ENCODE data around the gene RETREG3.
A peak's percentile ranks its signal among the peaks of the same experiment; 100 is the strongest.

The RETREG3 gene

DNA sequence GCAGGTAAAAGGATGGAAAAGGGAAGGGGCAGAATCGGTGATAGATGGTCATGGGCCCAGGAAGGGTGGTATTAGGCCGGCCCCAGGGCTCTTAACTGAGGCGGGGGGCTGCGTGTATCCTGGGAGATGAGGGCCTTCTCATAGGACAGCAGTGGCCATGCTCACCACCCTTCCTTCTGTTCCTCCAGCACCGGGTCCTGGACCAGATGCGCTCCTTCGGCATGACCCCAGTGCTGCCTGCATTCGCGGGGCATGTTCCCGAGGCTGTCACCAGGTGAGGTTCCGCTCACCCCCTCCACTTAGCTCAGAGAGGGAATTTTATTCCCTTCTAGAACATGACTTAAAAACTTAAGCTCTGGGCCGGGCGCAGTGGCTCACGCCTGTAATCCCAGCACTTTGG is 70.7 kb downstream of the RETREG3 start:
- H3K14ac ChIP-seq (ENCODE audit: low read length in 2 of 2) = no peak overlapping the region
- 98% methylated on average over 14 of the region's 14 CpGs for WGBS
- H3K18ac ChIP-seq (ENCODE audit: low read depth in 1 of 2, low read length in 2 of 2) = no peak overlapping the region
- peaks cover 19% of the 10 kb centered on the region for H3K4me1 ChIP-seq (ENCODE audit: control insufficient read depth, insufficient read depth, low read depth, low read length)
- H2BK15ac ChIP-seq (ENCODE audit: low read depth, poor library complexity, severe bottlenecking) = no peak overlapping the region
- no peak overlapping the region for H2BK5ac ChIP-seq (ENCODE audit: low read depth, low read length, poor library complexity, severe bottlenecking)
- no peak overlapping the region for H3K4me2 ChIP-seq (ENCODE audit: low read length, poor library complexity, severe bottlenecking)
- H2BK120ac ChIP-seq (ENCODE audit: low read depth, low read length) = no peak overlapping the region
- H3K23ac ChIP-seq (ENCODE audit: low read length in 2 of 2) = no peak overlapping the region
- H3K4ac ChIP-seq (ENCODE audit: low read depth in 1 of 2, low read length in 2 of 2) = no peak overlapping the region
- no peaks in the 10 kb centered on the region for H3K27me3 ChIP-seq (ENCODE audit: control insufficient read depth in 1 of 2, insufficient read depth in 1 of 2, low read length in 2 of 2)
- no peak overlapping the region for H3K27ac ChIP-seq (ENCODE audit: low read length, poor library complexity, severe bottlenecking)
- H2AFZ ChIP-seq (ENCODE audit: low read depth, low read length) = no peak overlapping the region
- no peak overlapping the region for H4K8ac ChIP-seq (ENCODE audit: low read length)
- H3K9me3 ChIP-seq (ENCODE audit: control insufficient read depth, low read length) = no peaks in the 10 kb centered on the region
- DNase-seq = no peak
- no peak overlapping the region for H3K9ac ChIP-seq (ENCODE audit: low read length)
- no peak overlapping the region for H3K4me3 ChIP-seq (ENCODE audit: insufficient read depth in 1 of 2, low read depth in 1 of 2, low read length in 2 of 2)
- H2AK5ac ChIP-seq (ENCODE audit: low read length, severe bottlenecking) = no peak overlapping the region
- no peak overlapping the region for H4K91ac ChIP-seq (ENCODE audit: low read length)
- H3K79me1 ChIP-seq (replicated peaks; ENCODE audit: low read length, poor library complexity, severe bottlenecking) = peaks cover 18% of the 10 kb centered on the region
- peaks cover 48 to 52% of the 10 kb centered on the region in 2 experiments for H3K36me3 ChIP-seq (ENCODE audit: control insufficient read depth in 1 of 2, insufficient read depth in 2 of 2, low read depth in 1 of 2, low read length in 2 of 2)
- H2BK12ac ChIP-seq (ENCODE audit: low read length in 2 of 2) = no peak overlapping the region

DNA sequence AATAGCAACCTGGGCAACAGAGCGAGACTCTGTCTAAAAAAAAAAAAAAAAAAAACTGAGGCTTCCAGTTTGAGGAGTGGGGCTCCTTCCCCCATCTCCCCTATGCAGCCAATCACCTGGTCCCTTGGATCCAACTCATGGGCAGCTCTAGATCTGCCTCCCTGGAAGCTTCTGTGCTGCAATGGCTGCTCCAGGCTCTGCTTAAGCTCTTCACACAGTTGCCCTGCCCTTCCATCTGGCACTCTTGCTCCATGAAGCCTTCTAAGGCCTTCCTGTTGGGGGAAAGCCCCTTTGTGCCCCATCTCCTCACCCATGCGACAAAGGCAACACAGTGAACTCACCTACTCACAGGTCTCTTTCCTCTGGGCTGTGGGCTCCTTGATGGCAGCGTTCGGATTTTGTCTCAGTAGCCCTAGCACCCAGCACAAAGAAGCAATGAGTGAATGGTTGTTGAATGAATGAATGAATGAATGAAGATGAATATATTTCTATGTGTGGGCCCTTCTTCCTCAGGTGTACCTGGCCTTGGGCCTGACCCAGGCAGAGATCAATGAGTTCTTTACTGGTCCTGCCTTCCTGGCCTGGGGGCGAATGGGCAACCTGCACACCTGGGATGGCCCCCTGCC is 71.2 kb downstream of the RETREG3 start:
- H2BK12ac ChIP-seq (ENCODE audit: low read length in 2 of 2) = no peak overlapping the region
- H3K27ac ChIP-seq (ENCODE audit: low read length, poor library complexity, severe bottlenecking) = no peak overlapping the region
- H3K27me3 ChIP-seq (ENCODE audit: control insufficient read depth in 1 of 2, insufficient read depth in 1 of 2, low read length in 2 of 2) = no peaks in the 10 kb centered on the region
- H3K14ac ChIP-seq (ENCODE audit: low read length in 2 of 2) = no peak overlapping the region
- H3K9me3 ChIP-seq (ENCODE audit: control insufficient read depth, low read length) = no peaks in the 10 kb centered on the region
- no peak overlapping the region for H3K4ac ChIP-seq (ENCODE audit: low read depth in 1 of 2, low read length in 2 of 2)
- no peak overlapping the region for H4K91ac ChIP-seq (ENCODE audit: low read length)
- H2BK5ac ChIP-seq (ENCODE audit: low read depth, low read length, poor library complexity, severe bottlenecking) = no peak overlapping the region
- H4K8ac ChIP-seq (ENCODE audit: low read length) = no peak overlapping the region
- peaks cover 19% of the 10 kb centered on the region for H3K4me1 ChIP-seq (ENCODE audit: control insufficient read depth, insufficient read depth, low read depth, low read length)
- no peak overlapping the region for H3K18ac ChIP-seq (ENCODE audit: low read depth in 1 of 2, low read length in 2 of 2)
- peak overlapping the region in 1 of 2 experiments; percentile 37 for H3K4me3 ChIP-seq (ENCODE audit: insufficient read depth in 1 of 2, low read depth in 1 of 2, low read length in 2 of 2)
- H3K9ac ChIP-seq (ENCODE audit: low read length) = no peak overlapping the region
- H3K36me3 ChIP-seq (ENCODE audit: control insufficient read depth in 1 of 2, insufficient read depth in 2 of 2, low read depth in 1 of 2, low read length in 2 of 2) = peaks cover 42 to 47% of the 10 kb centered on the region in 2 experiments
- peaks cover 14% of the 10 kb centered on the region for H3K79me1 ChIP-seq (replicated peaks; ENCODE audit: low read length, poor library complexity, severe bottlenecking)
- H2BK15ac ChIP-seq (ENCODE audit: low read depth, poor library complexity, severe bottlenecking) = no peak overlapping the region
- no peak overlapping the region for H2AFZ ChIP-seq (ENCODE audit: low read depth, low read length)
- no peak for DNase-seq
- WGBS = 98% methylated on average over 5 of the region's 5 CpGs
- H3K23ac ChIP-seq (ENCODE audit: low read length in 2 of 2) = no peak overlapping the region
- no peak overlapping the region for H2BK120ac ChIP-seq (ENCODE audit: low read depth, low read length)
- H2AK5ac ChIP-seq (ENCODE audit: low read length, severe bottlenecking) = no peak overlapping the region
- no peak overlapping the region for H3K4me2 ChIP-seq (ENCODE audit: low read length, poor library complexity, severe bottlenecking)

DNA sequence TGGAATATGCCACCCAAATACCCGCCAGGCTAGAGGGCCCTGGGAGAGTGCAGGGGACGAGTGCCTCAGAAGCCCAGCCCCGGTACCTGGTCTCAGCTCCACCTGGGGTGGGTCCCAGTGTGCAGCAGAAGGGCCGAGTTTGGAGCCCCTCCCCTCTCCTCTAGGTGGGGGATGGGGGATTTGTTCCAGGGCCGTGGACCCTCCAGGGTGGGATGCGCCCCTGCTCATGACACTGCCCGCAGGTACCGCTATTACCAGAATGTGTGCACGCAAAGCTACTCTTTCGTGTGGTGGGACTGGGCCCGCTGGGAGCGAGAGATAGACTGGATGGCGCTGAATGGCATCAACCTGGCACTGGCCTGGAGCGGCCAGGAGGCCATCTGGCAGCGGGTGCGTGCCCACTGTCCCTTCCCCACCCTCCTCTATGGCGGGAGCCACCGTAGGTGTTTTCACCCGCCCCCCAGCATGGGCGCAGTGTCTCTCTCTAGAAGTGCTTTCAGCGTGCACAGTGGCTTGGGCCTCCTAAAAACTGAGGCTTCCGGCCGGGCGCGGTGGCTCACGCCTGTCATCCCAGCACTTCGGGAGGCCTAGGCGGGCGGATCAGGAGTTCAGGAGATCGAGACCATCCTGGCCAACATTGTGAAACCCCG is 71.9 kb downstream of the RETREG3 start:
- peaks cover 13% of the 10 kb centered on the region for H3K79me1 ChIP-seq (replicated peaks; ENCODE audit: low read length, poor library complexity, severe bottlenecking)
- H4K91ac ChIP-seq (ENCODE audit: low read length) = peak overlapping the region; percentile 100
- H3K9ac ChIP-seq (ENCODE audit: low read length) = peak overlapping the region; percentile 92
- no peak overlapping the region for H2AFZ ChIP-seq (ENCODE audit: low read depth, low read length)
- DNase-seq = no peak
- peak overlapping the region; percentile 98 to 99 for H3K18ac ChIP-seq (ENCODE audit: low read depth in 1 of 2, low read length in 2 of 2)
- H3K4me1 ChIP-seq (ENCODE audit: control insufficient read depth, insufficient read depth, low read depth, low read length) = peaks cover 19% of the 10 kb centered on the region
- H3K4me2 ChIP-seq (ENCODE audit: low read length, poor library complexity, severe bottlenecking) = peak overlapping the region; percentile 88
- peak overlapping the region; percentile 76 to 95 for H3K4me3 ChIP-seq (ENCODE audit: insufficient read depth in 1 of 2, low read depth in 1 of 2, low read length in 2 of 2)
- WGBS = 92% methylated on average over 30 of the region's 31 CpGs
- peak overlapping the region; percentile 45 for H4K8ac ChIP-seq (ENCODE audit: low read length)
- H3K23ac ChIP-seq (ENCODE audit: low read length in 2 of 2) = peak overlapping the region in 1 of 2 experiments; percentile 78
- no peaks in the 10 kb centered on the region for H3K9me3 ChIP-seq (ENCODE audit: control insufficient read depth, low read length)
- H2BK5ac ChIP-seq (ENCODE audit: low read depth, low read length, poor library complexity, severe bottlenecking) = no peak overlapping the region
- H3K36me3 ChIP-seq (ENCODE audit: control insufficient read depth in 1 of 2, insufficient read depth in 2 of 2, low read depth in 1 of 2, low read length in 2 of 2) = peaks cover 36 to 40% of the 10 kb centered on the region in 2 experiments
- peak overlapping the region in 1 of 2 experiments; percentile 100 for H3K14ac ChIP-seq (ENCODE audit: low read length in 2 of 2)
- peak overlapping the region; percentile 40 for H2AK5ac ChIP-seq (ENCODE audit: low read length, severe bottlenecking)
- no peak overlapping the region for H2BK15ac ChIP-seq (ENCODE audit: low read depth, poor library complexity, severe bottlenecking)
- H3K27ac ChIP-seq (ENCODE audit: low read length, poor library complexity, severe bottlenecking) = peak overlapping the region; percentile 73
- no peaks in the 10 kb centered on the region for H3K27me3 ChIP-seq (ENCODE audit: control insufficient read depth in 1 of 2, insufficient read depth in 1 of 2, low read length in 2 of 2)
- H2BK120ac ChIP-seq (ENCODE audit: low read depth, low read length) = no peak overlapping the region
- peak overlapping the region; percentile 97 to 98 for H3K4ac ChIP-seq (ENCODE audit: low read depth in 1 of 2, low read length in 2 of 2)
- peak overlapping the region in 1 of 2 experiments; percentile 66 for H2BK12ac ChIP-seq (ENCODE audit: low read length in 2 of 2)

DNA sequence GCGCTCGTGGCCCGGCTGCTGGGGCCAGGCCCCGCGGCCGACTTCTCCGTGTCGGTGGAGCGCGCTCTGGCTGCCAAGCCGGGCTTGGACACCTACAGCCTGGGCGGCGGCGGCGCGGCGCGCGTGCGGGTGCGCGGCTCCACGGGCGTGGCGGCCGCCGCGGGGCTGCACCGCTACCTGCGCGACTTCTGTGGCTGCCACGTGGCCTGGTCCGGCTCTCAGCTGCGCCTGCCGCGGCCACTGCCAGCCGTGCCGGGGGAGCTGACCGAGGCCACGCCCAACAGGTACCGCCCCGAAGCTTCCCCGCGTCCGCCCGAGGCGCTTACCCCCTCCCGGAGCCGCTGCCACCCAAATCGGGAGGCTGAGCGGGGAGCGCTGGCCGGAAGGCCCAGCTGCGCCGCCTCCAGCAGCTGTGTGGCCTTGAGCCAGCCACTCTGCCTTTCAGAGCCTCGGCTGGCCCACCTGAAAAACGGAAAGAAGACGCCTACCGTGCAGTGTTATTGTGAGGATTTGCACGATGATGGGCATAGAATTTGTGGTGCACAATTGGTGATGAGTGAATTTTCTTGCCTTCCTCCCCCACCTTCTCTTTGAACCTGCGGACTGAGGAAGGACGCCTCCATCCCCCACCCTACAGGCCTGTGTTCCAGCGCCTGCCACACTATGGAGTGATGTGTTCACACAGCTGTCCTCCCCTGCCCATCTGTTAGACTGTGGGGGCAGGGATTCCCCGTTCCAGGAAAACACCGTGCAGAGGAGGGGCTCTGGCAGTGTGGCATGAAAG is 72.6 kb downstream of the RETREG3 start:
- H3K9ac ChIP-seq (ENCODE audit: low read length) = peak overlapping the region; percentile 92
- no peaks in the 10 kb centered on the region for H3K9me3 ChIP-seq (ENCODE audit: control insufficient read depth, low read length)
- H3K36me3 ChIP-seq (ENCODE audit: control insufficient read depth in 1 of 2, insufficient read depth in 2 of 2, low read depth in 1 of 2, low read length in 2 of 2) = peaks cover 30 to 34% of the 10 kb centered on the region in 2 experiments
- H2BK15ac ChIP-seq (ENCODE audit: low read depth, poor library complexity, severe bottlenecking) = peak overlapping the region; percentile 98
- peak overlapping the region; percentile 98 for H4K8ac ChIP-seq (ENCODE audit: low read length)
- H3K27me3 ChIP-seq (ENCODE audit: control insufficient read depth in 1 of 2, insufficient read depth in 1 of 2, low read length in 2 of 2) = no peaks in the 10 kb centered on the region
- H3K27ac ChIP-seq (ENCODE audit: low read length, poor library complexity, severe bottlenecking) = peak overlapping the region; percentile 73
- peak overlapping the region; percentile 53 for H2AFZ ChIP-seq (ENCODE audit: low read depth, low read length)
- peaks cover 19% of the 10 kb centered on the region for H3K4me1 ChIP-seq (ENCODE audit: control insufficient read depth, insufficient read depth, low read depth, low read length)
- 2% methylated on average over 28 of the region's 65 CpGs for WGBS
- peak overlapping the region; percentile 4 to 66 for H2BK12ac ChIP-seq (ENCODE audit: low read length in 2 of 2)
- peak overlapping the region in 1 of 2 experiments; percentile 99 for H3K23ac ChIP-seq (ENCODE audit: low read length in 2 of 2)
- H2BK120ac ChIP-seq (ENCODE audit: low read depth, low read length) = peak overlapping the region; percentile 98
- peak overlapping the region in 1 of 2 experiments; percentile 100 for H3K14ac ChIP-seq (ENCODE audit: low read length in 2 of 2)
- H3K4me2 ChIP-seq (ENCODE audit: low read length, poor library complexity, severe bottlenecking) = peak overlapping the region; percentile 88
- peak overlapping the region; percentile 98 to 99 for H3K18ac ChIP-seq (ENCODE audit: low read depth in 1 of 2, low read length in 2 of 2)
- peaks cover 13% of the 10 kb centered on the region for H3K79me1 ChIP-seq (replicated peaks; ENCODE audit: low read length, poor library complexity, severe bottlenecking)
- peak overlapping the region; percentile 97 to 98 for H3K4ac ChIP-seq (ENCODE audit: low read depth in 1 of 2, low read length in 2 of 2)
- peak overlapping the region; percentile 76 to 95 for H3K4me3 ChIP-seq (ENCODE audit: insufficient read depth in 1 of 2, low read depth in 1 of 2, low read length in 2 of 2)
- peak overlapping the region; percentile 40 for H2AK5ac ChIP-seq (ENCODE audit: low read length, severe bottlenecking)
- peak overlapping the region; percentile 100 for H4K91ac ChIP-seq (ENCODE audit: low read length)
- peak overlapping the region; percentile 92 for H2BK5ac ChIP-seq (ENCODE audit: low read depth, low read length, poor library complexity, severe bottlenecking)
- peak; percentile 75 for DNase-seq

All from mesenchymal stem cell (in vitro differentiated cells and primary cell).